Superior temporal gyrus (tissue), 1 donor: ENCODE measurements around the gene PRKCZ.

Experiments used
- DNase-seq: peaks from one replicate; pipeline ENCODE4 v3.0.0-alpha.2; 2016; ENCODE audit errors: extremely low spot score

PRKCZ gene

DNA sequence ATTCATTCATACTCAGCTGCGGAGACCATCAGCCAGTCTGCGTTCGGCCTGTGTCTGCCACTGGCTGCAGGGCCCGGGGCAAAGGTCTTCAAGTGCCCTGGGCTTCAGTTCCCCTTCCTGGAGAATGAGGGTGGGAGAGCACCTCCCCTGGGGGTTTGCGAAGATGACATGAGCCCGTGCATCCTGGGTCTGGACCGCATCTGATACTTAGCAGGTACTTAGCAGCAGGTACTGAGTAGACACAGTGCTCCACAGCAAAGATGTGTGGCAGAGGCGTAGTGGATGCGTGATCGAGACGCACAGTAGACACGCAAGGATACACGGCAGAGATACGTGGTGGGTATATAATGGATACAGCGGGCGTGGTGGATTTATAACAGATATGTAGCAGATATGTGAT, 51.3 kb downstream of the PRKCZ start:
- no peak for DNase-seq

DNA sequence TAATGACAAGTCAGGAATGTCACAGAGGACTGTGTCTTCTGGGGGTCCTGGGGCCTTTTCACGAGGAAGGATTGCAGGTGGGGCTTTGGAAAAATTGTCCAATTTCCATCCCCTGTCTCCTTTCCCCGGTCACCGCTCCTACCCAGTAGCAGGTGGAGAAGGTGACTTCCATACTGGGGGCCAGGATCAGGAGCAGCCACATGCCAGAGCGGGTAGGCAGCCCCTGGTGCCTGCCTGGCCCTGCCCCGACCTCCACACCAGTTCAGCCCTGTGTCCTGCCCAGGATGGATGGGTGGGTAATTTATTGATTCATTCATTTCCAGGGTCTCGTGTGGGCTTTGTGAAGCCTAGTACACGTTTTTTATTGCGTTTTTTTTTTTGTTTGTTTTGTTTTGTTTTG, 51.7 kb downstream of the PRKCZ start:
- DNase-seq = no peak

DNA sequence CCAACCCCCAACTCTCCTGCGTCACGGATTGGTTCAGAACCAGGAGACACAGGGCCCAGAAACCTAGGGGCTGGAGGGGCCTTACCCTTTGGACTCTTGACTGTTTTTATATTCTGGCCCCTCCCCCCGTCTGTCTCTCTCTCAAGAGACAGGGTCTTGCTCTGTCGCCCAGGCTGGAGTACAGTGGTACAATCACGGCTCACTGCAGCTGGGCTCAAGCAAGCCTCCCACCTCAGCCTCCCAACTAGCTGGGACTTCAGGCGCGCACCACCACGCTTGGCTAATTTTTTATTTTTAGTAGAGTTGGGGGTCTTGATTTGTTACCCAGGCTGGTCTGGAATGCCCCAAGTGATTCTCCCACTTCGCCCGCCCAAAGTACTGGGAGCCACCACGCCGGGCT, 52.5 kb downstream of the PRKCZ start:
- DNase-seq = no peak

DNA sequence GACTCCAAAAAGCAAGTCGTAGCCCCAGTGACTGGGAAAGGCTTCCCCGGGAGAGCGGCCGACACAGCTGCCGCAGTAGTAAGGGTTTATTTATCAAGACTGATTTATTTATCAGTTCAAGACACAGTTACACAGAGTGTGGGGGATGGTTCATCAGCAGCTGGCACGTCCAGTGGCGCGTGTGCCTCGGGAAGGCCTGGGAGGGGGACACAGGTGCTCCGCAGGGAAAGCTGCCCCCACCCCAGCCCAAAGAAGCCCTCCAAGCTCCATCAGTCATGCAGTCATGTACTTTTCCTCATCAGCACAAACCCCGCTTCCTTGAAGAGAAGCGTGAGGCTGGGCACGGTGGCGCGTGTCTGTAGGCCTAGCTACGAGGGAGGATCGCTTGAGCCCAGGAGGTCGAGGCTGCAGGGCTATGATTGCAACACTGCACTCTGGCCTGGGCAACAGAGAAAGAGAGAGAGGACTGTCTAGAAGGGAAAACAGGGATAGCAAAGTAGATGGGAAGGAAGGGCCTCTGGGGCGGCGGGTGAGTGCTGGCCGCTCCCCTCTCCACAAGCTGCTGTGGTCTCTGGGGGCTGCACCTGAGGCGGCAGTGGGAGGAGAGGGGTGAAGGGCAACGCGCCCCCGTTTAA, 53.2 kb downstream of the PRKCZ start:
- DNase-seq = no peak

DNA sequence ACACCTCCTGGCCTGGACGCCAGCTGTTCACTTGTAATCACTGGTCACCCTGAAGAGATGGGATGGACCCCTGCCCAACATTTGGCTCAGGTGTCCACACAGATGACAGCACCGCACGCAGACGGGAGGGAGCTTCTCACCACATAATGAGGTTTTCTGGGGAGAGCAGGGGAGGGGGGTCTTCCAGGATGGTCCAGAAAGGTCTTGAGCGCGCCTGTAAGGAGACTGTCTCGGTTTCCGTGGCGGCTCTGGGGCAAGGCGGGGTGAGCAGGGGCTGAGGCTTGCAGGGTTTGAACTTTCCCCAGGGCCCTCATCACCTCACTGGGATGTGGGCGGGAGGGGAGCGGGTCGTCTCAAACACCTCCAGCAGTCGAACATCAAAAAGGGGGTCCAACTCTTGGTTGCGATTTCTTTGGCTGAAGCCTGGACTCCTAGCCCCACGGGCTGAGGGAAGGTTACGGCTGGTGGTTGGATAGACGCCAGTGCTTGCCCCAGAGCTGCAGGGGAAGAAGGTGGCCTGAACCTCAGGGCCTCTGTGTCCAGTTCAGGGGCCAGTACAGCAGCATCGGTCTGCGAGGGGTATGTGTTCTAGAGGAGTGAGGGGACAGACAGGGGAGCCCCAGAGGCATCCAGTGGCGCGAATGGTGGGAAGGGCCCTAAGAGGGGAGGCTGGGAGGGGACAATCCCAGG, 53.8 kb downstream of the PRKCZ start:
- no peak for DNase-seq

DNA sequence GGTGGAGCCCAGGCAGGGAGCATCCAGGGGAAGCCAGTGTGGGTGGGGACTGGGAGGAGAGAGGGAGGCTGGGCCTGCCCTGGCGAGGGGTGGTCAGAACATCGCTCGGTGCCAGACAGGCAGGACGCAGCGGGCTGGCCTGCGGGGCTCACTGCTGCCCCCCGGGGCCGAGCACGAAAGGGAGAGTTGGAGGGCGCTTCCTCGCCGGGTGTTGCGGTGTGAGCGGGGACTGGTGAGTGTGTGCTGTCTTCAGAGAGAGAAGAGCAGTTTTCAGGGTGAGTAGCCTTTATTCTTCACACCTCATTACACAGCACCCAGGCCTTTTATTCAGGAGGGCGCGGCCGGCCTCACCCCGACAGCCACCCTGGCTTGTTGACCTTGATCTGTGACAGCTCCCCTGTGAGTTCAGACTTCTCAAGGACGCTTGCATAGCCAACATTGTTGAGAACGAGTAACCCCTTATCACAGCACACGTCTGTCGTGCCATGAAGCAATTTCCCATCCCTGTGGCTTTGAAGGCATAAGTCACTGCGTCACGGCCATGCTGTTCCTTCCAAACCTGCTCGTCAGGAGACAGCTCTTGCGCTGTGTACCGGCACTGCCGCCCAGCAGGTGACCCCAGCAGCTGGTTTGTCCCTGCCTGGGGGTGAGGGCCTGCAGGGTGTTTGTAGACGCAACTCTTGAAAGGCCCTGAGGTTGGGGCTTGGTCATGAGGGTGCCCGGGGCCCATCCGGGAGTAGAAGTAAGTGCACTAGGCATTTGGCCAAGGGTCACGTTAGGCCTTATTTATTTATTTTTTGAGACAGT, 54.6 kb downstream of the PRKCZ start:
- peak; percentile 3 for DNase-seq

DNA sequence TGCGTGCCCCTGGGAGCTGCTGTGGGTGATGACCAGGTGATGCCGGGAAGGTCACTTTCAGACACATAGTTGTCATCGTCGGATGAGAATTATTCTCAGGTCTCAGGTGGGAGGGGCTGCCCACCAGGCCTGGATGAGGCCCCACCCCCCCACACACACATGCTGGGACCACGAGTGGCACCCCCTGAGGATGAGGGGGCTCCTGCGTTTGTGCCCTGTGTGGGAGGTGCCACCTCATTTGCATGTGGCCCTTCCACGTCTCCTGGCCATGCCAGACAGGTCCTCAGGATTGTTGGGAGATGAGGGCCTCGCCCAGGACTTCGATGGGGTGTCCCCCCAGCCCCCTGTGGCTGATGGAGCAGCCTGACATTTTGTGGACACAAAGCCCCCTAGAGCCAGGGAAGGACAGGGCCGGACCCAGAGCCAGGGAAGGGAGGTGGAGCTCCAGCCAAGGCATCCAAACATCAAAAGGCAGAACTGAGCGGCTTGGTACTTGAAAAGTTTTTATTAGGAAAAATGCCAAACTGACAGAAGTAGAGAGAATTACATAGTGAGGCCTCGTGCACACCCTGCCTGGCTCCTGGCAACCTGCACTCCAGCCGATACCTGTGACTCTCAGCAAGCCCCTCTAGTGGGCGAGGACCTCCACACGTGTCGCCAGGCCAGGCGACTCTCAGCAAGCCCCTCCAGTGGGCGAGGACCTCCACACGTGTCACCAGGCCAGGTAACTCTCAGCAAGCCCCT, 55.7 kb downstream of the PRKCZ start:
- no peak for DNase-seq

DNA sequence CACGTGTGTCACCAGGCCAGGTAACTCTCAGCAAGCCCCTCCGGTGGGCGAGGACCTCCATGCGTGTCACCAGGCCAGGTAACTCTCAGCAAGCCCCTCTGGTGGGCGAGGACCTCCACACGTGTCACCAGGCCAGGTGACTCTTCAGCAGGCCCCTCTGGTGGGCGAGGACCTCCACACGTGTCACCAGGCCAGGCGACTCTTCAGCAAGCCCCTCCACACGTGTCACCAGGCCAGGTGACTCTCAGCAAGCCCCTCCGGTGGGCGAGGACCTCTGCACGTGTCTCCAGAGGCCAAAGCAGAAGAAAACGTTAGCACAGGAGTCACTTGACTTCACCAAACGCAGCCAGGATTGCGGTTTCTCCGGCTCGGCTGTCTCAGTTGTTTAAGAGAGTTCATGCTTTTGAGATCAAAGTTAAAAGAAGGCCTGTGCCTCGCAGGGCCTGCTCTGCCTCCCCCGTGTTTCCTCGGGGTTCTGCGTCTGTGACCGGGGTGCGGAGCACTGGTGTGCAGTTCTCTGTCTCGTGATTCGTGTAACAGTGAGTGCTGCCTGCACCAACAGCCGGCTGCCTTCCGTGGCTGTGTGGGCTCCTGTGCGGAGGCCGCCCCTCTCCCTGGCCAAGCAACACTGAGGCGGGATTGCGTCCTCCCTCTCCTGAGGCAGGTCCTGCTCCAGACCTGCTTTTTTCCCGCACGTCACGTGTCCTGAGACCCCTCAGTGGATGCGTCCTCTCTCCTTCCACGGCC, 56.6 kb downstream of the PRKCZ start:
- DNase-seq = peak; percentile 7

DNA sequence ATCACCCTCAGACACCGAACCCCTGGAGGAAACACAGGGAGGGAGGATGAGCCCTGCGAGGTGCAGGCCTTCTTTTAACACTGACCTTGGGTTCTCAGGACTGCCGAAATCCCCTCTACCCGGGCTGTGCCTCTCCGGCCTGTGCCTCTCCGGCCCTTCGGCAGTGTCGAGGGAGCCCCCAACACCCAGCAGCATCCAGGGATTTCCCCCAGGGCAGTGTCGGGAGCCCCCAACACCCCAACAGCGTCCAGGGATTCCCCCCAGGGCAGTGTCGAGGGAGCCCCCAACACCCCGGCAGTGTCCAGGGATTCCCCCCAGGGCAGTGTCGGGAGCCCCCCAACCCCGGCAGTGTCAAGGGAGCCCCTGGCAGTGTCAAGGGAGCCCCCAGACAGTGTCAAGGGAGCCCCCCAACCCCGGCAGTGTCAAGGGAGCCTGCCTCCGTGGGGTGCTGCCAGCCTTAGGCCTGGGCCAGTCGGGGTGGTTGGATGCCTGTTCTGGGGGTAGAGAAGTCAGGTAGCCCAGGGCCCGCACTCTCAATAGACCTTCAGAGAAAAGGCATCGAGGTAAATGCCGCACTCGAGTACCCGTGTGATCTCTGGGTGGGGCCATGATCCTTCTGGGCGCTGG, 57.5 kb downstream of the PRKCZ start:
- DNase-seq = no peak

DNA sequence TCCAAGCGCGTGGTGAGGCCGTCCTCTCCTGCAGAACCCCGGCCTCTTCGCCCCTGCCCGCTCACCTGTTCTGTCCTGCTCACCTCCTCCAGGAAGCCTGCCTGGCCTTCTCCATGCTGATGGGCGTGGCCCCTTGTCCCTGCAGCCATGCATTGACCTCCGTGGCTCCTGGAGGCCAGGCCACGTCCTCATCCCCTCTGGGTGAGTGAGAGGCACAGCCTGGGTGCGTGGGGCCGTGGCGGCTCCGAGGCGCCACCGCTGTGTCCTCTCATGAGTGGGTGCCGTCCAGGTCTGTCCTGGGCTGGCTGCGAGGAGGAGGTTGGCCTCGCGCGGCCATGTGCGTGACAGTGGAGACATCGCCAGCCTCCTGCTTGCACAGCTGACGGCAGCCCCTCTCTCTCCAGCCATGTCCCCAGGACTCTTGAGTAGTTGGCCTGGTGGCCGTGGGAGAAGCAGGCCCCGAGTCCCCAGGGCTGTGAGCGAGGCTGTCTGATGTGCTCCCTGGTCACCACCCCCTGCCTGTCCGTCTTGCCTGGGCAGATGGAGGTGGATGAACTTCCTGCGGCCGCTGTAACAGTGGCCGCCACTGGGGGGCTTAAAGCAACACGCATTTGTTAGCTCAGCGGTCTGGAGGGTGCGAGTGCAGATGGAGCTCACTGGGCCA, 58.1 kb downstream of the PRKCZ start:
- DNase-seq = peak; percentile 24

DNA sequence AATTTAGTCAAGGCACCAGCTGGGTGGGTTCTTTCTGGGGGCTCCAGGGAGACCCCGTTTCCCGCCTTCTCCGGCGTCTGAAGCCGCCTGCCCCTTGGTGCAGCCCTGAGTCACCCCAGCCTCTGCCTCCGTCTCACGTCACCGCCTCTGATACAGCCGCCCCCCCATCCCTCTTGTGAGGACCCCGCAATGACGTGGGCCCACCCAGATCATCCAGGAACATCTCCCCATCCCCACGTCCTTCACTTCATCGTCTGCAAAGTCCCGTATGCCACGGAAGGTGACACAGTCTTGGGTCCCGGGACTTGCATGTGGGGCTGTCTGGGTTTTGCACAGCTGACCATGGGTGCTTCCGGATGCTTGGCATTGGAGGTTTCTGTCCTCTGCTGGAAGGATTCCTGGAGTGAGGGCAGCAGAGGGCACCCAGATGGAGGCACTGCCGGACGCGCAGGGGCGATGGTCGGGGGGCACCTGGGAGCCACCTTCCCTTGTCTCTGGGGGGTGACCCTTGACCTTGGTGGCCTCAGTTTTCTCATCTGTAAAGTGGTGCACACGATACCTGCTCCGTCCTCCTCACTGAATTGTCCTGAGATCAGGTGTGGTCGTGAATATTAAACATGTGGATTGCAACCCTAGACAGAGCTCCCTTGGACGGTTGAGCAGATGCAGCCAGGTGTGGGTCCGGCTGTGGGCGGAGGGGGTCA, 58.8 kb downstream of the PRKCZ start:
- no peak for DNase-seq

DNA sequence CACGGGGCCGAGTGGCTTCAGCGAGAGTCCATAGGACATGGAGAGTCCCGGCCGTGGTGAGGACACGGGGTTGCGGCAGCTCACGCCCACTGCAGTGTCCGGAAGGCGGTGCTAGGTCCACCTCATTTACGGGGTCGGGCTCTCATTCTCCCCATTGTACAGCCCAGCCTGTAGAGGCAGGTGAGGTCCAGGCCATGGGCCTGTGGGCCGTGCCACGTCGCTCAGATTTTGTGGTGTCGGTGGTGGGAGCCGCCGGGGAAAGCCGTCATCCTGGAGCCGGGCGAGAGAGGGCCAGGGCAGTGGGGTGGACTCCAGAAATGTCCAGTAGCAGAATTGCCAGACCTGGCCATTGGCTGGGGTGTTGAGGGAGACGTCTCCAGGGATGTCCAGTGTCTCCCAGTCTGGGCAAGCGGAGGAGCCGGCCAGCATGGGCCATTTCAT, 59.4 kb downstream of the PRKCZ start:
- DNase-seq = no peak

DNA sequence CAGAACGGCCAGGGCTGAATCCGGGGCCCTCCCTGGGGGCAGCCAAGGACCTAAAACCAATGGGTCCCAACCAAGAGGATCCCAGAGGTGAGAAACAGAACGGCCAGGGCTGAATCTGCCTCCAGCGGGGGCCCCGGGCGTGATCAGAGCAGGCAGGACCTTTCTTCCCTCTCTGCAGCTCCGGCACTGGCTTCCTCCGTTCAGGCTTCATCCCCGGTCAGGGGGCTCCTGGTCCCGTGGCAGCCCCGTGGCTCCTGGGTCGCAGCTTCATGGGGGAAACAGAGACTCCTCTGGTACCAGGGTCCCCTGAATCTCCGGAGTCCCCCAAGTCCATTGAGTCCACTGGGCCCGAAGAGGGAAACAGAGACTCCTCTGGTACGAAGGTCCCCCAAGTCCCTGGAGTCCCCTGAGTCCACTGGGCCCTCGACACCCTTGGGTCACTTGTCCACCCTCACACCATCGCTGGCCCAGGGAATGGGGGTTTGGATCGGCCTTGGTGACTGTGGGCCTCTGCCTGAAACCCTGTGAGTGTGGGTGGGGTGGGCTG, 60.1 kb downstream of the PRKCZ start:
- no peak for DNase-seq

DNA sequence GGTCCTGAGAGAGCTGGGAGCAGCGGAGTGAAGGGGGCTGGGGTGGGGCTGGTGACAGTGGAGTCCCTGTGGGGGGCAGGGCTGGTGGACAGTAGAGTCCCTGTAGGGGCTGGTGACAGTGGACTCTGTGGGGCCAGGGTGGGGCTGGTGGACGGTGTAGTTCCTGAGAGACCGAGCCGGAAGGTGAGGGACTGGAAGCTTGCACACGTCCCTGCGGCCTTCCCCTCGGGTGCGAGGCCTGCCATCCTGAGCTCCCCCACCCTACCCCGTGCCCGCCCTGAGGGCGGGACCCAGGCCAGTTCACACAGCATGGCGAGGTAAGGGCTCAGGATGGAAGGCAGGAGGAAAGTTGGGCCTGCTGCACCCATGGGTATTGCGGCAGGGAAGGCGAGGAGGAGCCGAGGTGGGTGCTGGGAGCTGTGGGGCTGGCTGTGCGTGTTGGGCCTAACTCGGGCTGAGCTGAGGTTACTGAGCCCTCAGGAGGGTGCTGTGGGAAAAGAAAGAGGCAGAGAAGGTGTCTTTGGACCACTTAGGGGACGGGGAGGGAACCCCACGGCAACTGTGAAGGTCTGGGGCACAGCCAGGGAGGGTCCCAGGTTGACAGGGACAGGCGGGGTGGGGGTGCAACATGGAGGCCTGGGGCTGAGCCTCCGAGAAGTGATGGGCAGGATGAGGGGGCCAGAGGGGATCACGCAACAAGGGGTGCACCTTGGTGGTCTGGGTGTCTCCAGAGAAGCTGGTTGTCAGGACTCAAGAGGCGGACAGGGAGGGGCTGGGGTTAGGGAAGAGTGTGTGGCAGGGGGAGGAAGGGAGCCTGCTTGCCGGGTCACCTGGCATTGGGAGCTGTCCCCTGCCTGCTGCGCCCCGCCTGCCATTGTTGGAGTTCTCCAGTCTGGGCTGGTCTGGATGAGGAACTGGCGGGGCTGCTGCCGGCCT, 60.8 kb downstream of the PRKCZ start:
- no peak for DNase-seq

DNA sequence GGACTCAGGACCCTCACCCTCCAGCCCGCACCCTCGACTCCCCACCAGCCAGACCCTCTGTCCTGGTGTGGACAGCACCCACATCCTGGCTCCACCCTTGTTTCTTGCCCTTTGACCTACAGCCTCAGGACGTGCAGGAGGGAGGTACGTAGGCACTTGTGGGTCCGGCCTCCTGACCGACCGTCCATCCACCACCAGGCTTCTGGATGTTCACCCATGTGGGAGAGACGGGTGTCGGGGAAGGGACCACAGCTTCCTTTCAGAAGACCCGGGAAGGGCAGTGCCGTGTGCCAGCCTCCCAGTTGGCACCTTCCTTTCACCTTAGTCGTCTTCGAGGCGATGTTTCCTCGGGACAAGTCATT, 61.4 kb downstream of the PRKCZ start:
- no peak for DNase-seq

DNA sequence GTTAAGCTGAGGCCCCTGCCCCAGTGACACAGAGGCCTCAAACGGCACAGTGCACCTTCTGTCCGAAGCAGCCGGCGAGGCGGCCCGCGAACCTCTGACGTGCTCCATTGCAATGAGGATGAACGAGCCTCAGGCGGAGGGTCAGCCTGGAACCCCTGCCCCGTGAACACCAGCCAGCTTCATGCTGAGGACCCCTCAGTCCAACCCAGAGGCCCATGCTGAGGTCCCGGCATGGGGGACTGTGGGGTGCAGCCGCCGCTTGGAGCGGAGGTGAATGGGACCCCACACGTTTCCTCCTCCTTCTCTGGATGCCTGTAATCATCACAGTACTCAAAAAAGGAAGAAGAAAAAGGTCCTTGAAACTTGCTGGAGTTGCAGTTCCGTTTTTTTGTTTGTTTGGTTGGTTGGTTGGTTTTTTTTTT, 62.1 kb downstream of the PRKCZ start:
- DNase-seq = peak; percentile 3

DNA sequence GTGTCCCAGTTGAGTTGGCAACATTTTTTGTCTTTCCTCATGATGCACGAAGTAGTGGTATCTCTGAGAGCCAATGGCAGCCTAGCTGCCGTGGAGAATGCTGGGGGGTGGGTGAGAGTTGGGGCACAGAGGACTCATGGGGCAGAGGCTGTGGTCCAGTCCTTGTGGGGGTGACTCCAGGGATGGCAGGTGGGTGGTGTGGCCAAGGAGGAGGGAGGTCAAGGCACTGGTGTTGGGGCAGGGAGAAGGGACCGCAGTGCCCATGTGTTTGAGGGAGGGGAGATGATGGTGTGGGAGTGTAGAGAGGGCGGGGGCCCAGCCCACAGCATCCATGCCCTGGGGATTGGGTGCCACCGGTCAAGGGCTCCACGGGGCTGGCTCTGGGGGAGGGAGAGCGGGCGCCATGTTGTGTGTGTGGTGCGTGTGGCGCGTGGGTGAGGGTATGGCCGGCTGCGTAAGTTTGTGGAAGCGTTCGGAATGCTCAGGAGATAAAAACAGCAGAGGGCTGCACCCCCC, 63.5 kb downstream of the PRKCZ start:
- no peak for DNase-seq

DNA sequence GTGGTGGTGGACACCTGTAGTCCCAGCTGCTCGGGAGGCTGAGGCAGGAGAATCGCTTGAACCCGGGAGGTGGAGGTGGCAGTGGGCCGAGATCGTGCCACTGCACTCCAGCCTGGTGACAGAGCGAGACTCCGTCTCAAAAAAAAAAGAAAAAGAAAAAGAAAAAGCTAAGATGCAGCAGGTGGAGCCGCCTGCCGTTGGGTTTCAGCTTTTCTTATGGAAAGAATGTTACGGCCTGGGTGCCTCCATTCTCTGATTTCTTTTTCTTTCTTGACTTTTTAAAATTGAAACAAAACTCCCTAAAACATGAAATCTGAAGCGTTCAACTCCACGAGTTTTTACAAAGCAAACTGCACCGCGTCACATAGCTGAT, 64.4 kb downstream of the PRKCZ start:
- DNase-seq = peak; percentile 5
